GM21619 (cell line): Measurements from ENCODE around the gene CXADR.
"Not testable (repeated sequence)": the region's sequence is repeated elsewhere in the genome, so short reads cannot be mapped to it uniquely, and the experiment has no call there.

Experiments used
- ATAC-seq: cut with Tn5 transposase; IDR thresholded peaks from one replicate; pipeline ENCODE4 v1.9.1; 2021; ENCODE audit not compliant: unreplicated experiment

CXADR gene

DNA sequence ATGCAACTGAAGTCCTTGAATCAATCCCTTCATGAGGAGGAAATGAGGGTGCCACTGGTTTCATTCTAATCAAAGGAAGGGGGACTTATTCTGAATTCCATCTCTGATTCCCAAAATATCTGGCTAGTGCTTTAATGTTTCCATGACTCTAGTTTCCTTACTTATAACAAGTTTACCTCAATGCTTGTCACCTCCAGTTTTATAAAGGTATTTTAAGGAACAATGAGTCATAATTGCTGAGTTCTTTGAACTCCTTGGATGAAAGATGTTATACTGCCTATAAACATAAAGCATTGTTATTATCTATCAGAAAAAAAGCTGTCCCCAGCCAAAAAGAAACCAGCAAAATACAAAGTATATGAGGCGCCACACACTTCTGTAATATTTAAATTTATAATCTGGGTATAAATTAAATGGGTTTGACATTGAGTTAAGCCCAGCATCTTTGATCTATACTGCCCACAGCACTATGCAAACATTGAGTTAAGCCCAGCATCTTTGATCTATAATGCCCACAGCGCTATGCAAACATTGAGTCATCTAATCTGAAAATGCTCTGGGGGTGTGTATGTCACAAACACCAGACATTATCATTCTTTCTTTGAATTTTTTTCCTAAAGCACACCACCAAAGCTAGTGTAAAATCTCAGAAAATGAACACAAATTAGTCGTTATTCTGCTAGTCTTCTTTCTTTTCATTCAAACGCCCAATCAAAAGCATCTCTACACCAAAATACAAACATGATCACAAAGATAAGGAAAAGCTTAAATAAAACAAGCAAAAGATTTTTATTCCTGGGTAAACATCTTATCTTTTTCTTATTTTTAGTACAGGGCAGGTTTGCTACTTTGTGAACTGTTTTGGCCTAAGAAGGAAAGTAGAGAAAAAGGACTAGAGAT, 11.5 kb upstream of the CXADR start:
- ATAC-seq, result no peak

DNA sequence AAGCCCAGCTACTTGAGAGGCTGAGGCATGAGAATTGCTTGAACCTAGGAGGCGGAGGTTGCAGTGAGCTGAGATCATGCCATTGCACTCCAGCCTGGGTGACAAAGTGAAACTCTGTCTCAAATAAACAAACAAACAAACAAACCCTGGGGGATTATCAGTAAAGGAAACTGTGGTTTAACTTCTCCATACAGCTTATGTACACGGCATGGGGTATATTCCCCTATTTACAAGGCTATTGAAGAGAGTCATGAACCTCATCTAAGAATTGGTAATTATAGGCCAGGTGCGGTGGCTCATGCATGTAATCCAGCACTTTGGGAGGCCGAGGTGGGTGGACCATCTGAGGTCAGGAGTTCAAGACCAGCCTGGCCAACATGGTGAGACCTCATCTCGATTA, 9.9 kb upstream of the CXADR start:
- ATAC-seq, result not testable (repeated sequence)

DNA sequence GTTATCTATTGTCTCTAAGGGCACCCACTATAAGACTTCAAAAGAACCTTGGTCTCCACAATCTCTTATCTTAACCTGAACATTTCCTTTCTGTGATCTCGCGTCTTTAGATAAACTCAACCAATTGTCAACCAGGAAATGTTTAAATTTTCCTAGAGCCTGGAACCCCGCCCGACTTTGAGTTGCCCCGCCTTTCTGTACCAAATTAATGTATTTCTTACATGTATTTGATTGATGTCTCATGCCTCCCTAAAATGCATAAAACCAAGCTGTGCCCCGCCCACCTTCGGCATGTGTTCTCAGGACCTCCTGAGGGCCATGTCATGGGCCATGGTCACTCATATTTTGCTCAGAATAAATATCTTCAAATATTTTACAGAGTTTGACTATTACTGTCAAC, 5.9 kb upstream of the CXADR start:
- no peak for ATAC-seq

DNA sequence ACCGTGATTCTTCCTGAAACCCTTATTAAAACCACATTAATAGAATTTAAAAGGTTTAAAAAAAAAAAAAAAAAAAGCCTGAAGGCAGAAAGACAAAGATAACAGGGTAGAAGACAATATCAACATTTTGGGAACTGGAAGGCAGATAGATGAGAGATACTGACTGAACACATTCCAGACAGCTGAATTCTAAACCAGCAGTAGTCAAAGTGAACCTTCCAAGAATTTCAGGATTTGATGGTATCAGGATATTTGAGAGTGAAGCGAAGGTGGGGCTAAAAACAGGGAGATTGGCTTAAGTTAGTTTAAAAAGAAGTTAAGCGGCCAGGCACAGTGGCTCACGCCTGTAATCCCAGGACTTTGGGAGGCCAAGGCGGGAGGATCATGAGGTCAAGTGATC, 5.3 kb upstream of the CXADR start:
- no peak for ATAC-seq

DNA sequence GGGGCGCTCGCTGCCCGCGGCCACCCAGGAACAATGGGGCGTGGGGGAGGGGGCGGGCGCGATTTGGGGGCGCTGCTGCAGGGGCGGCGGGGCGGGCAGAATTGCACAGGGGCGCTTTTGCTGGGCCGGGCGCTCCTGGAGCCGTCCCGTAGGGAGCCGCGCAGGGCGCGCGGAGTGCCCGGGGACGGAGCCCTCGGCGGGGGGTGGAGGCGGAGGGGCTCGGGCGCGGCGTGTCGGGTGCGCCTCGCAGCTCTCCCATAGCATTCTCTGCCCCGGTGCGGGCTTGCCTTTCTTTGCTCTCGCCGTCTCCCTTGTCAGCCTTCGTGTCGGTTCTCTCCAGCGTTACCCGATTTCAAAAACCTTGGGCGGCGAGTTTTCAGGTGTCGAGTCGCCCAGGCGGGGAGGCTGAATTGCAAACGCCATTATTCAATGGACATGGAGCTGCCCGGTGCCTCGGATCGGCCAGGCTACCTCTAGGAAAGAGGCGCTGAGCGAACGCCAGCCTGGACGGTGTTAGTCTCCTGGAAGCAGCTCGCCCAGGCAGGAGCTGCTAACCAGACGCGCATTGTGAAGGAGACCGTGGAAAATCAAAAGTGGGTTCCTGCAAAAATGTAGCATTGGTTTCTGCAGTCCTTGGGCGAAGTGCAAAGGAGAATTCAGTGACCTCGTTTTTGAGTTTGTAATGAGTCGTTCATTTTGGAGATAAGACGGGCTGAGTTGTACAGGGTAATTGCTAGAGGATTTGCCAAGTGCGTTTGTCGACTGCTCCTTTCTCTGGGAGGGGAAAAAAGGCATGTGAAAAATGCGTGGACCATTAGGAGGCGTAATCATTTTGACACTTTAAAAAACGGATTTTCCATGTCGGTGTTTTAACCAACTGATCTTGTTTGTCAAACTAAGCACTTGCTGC, 626 bp downstream of the CXADR start:
- ATAC-seq, result peak; percentile 29

DNA sequence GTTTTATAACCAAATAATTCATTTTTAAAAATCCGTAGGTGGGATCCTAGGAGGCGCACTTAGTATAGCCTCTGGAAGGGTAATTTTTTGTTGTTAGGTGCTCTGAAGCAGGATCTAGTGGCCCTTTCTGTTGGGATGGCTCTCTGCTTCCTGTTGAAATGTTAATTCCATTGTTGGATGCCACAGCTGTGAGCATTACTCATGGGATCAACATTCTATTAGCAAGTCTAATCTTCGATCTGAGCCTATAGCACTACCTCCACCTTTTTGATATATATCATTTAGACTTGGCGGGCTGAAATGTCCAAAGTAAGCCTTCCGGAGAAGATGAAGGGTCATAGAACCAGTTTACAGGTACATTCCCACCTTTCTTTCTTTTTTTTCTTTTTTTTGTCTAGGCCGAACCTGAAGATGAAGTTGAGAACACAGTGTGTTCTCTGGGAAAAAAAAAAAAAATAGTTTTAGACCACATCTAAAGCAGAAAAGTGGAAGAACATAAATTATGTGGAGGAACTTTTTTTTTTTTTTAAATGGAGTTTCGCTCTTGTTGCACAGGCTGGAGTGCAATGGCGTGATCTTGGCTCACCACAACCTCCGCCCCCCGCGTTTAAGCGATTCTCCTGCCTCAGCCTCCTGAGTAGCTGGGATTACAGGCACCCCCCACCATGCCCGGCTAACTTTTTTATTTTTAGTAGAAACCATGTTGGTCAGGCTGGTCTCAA, 1.4 kb downstream of the CXADR start:
- no peak for ATAC-seq

DNA sequence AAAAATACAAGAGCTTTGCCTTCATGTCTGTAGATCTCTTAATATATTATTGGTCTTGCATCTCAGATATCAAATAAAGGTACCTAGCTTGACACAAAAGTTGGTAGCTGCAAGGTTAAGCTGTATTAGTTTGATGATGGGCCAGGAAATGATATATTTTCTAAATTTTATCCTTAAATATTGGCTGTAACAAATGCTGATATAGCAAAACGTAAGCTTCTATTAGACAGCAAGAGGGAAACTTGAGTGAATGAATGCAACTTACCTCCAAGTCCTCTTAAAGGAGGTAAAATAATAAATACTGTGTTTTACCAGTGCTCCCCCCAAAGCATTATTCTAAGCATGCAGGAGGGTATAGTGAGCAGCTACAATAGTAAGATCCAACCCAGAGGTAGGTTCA, 4.2 kb downstream of the CXADR start:
- not testable (repeated sequence) for ATAC-seq

DNA sequence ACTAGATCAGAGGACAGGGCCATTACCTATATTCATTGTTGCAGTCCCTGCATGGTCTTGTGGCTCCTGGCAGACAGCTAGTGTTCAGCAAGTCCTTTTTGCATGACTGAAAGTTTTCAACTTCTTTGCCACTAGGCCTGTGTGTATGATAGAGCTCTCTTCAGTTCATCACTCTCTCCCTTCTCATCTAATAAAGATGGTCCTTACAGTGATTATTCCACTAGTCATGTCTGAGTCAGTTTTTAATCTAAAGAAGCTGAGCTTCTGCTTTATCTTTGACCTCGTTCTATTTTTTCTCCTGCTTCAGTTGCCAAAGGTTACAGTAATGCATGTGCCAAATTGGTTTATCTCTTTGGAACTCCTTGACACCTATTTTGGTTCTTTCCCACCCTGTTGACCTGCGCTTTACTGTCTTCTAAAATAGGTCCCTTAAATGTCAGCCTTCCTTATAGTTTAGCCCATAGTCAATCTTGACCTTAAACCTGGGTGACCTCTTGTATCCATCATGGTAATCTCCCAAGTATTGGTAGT, 6.4 kb downstream of the CXADR start:
- no peak for ATAC-seq

DNA sequence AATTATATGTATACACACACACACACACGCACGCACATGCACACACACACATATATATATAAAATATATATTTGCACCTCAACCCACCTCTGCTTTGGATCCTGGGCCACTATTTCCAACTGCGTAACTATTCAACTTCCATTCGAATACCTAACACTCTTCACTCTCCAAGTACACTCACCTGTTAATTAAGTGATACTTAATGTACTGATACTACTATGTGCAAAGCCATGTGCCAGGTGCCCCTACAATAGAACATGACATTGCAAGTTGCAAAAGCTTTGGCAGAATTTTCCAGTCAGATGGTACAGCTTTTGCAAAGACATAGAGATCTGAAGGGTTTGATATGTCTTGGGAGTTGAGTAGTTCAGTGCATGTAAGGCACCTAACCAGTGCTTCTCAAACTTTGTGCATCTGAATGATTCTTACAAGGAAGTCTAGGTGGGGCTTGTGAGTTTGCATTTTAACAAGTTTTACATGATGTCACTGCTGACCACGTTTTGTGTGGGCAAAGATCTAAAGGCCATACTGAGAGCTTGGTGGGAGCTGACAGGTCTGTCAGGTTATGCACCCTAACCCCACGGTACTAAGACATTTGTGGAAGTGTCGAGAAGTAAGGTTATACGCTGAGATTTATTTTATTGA, 7.2 kb downstream of the CXADR start:
- ATAC-seq, result no peak

DNA sequence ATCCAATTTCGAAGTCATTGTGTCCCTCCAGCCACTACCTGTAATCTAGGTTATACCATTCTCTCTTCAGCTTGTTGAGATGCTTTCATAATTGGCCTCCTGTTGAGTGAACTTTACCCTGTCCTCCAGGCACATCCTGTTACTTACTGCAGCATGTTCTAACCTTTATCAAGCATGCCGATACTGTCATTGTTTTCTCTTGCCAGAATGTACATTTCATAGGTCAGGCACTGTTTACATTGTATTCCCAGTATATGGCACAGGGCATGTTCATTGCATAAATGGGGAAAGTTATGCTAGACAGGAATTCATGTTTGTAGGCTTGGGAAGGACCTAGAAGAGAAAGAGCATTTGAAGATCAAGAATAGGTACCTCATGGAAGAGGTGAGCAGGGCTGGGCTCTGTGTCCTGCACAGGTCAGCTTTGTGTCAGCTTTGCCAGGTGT, 10.2 kb downstream of the CXADR start:
- no peak for ATAC-seq

DNA sequence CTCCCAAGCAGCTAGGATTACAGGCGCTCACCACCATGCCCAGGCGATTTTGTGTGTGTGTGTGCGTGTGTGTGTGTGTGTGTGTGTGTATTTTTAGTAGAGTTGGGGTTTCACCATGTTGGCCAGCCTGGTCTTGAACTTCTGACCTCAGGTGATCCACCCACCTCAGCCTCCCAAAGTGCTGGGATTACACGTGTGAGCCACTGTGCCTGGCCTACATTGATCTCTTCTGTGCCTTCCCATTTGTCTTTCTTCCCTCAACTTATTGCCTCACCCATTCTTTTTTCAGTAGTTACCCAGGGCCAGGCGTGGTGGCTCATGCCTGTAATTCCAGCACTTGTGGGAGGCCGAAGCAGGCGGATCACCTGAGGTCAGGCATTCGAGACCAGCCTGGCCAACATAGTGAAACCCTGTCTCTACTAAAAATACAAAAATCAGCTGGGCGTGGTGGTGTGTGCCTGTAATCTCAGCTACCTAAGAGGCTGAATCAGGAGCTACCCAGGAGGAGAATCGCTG, 11.2 kb downstream of the CXADR start:
- not testable (repeated sequence) for ATAC-seq

DNA sequence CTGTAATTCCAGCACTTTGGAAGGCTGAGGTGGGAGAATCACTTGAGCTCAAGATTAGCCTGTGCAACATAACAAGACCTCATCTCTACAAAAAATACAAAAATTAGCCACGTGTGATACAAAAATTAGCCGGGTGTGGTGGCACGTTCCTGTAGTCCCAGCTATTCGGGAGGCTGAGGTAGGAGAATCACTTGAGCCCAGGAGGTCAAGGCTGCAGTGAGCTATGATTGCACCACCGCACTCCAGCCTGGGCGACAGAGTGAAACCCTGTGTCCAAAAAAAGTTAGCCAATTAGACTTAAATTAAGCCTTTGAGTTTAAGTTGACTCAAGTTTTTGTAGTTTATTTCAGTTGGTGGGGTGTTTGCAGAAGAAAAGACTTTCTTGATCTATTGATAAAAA, 11.8 kb downstream of the CXADR start:
- ATAC-seq, result no peak

DNA sequence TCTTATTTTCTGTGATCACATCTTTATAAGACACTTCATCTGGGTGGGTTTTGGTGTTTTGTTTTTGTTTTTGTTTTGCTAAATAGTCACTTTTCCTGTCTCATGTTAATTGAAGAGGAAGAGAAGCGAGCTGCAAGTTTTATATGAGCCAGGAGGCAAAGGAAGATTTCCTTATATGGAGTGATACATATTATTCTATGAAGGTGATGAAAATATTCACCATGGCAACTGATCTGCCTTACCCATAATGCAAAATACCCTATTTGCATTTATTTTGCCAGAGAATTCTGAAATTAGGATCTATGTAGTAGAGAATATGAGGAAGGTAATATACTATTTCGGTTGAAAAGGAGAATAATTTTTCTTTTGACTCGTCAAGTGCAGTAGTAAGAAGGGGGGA, 13.9 kb downstream of the CXADR start:
- no peak for ATAC-seq

DNA sequence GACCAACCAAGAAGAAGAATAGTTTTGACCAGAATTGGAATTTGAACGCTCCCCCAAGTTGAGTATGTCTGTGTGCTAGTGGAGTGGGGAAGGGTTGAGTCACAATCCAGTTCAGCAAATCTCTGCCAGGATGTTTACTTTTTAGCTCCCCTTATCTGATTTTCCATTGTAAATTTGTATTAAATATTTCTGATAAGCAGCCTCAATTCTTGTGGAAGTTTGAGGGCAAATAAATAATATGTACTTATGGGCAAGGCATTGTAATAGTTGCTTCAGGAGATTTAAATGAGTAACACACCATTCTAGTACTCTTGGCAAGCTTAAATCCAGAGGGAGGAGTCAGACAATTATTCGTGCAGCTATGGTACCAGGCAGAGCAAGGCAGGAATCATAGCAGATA, 14.4 kb downstream of the CXADR start:
- ATAC-seq, result no peak

DNA sequence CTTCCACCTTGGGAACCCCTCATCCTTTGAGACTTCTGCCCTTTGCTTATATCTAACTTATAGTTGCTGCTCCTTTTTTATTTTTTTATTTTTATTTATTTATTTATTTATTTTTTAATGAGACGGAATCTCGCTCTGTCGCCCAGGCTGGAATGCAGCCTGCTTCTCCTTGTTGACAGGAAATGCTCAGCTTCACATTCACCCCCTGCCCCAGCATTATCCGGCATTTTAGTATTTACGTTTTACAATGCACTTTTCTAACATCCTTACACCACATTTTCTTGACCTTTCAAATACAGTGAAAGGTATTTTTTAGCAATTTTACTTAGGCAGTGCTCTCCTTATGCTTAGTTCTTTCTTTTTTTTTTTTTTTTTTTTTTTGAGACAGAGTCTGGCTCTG, 14.9 kb downstream of the CXADR start:
- no peak for ATAC-seq

DNA sequence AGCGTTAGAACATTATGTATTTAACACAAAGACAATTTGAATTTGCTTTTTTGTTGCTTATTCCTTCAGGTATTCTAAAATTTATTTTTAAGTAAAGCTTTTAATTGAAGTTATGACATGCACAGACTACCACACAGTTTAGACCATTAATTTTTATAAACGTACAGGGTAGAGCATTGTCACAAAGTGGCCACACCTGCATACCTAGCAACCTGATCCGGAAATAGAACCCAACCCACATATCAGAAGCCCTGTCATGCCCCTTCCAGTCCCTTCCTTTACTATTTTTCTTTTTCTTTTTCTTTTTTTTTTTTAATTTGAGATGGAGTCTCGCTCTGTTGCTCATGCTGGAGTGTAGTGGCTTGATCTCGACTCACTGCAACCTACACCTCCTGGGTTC, 16.8 kb downstream of the CXADR start:
- ATAC-seq, result no peak

DNA sequence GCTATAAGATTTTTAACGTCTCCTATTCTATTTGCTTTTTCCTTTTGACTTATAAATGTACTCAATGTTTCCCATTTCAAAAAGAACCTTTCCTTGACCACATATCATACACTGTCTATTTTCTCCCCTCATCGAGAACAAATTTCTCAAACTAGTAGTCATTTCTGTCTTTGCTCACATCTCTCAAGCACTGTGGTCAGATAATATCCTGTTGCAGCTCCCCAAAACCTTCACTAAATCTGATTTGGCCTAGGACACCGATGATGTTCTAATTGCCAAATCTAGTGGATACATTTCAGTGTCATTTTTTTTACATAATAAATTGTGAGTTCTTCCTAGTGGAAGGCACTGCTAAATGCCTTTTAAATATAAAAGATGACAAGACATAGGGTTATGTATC, 19.4 kb downstream of the CXADR start:
- ATAC-seq, result no peak

DNA sequence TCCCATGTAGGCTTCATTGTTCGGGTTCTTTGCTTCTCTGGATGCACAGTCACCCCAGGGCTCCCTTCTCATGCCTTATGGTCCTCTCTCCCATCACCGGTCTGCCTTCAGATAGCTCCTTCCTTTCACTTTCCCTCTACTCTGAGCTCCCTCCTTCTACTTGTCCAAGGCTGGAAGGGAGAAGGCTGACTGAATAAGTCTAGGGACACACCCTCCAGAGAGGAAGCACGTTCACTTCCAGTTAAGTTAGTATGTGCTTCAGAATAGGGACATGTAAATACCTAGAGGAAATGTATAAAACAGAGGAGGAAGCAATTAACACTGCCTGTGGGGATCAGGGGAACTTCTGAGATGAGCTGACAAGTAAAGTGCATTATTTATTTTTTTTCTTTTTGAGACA, 23.5 kb downstream of the CXADR start:
- no peak for ATAC-seq

DNA sequence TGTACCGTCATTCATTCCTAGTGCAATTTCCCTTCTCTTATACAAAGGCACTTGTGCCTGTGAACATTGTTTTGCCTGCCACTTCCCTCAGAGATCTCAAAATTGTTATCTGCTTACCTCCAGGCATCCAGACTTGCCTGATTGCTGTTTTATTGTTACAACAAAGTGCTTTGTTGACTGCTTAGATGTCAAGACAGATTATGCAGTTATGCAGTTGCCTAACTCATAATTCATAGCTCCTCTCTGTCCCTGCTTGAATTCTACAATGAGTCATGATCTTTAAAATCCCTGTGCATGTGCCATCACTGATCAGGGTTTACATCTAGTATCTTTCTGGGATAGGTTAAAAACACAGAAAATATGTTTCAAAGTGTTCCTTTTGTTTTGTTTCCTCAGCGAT, 24.5 kb downstream of the CXADR start:
- ATAC-seq, result no peak

DNA sequence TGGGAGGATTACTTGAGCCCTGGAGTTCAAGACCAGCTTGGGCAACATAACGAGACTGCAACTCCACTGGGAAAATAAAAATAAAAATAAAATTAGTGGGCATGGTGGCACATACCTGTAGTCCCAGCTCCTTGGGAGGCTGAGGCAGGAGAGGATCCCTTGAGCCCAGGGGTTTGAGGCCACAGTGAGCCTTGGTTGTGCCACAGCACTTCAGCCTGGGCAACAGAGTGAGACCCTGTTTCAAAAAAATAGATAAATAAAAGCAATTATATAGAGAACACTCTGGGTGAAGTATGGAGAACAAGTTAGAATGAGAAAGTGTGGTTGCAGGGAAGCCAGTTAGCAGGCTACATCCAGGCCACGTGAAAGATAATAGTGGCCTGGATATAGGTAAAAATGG, 25.7 kb downstream of the CXADR start:
- no peak for ATAC-seq
